ENCODE data around the gene TSPAN32. TPM values are rescaled to one million over a fixed set of nuclear protein-coding genes. Genes with fewer than 3 reads are reported as not detected.

TSPAN32 gene
- total RNA-seq, 1 experiment from 2014 or later: not detected

GRCh38 chr11:2275334-2276279, 26.2 kb upstream of the TSPAN32 start:
- no peak for DNase-seq (ENCODE audit: low spot score)
- BruUV-seq (replicated peaks): no TSS peak
- Histone ChIP-seq H3K4me3 (ENCODE audit: low read depth, low read length, poor library complexity, severe bottlenecking) (no peak overlapping the region), H3K27me3 (replicated peaks; ENCODE audit: insufficient read depth, low read depth, low read length, poor library complexity) (peaks cover 69% of the 10 kb centered on the region), H3K4me1 (ENCODE audit: insufficient read depth, low read length, poor library complexity, severe bottlenecking) (no peaks in the 10 kb centered on the region), H3K9me3 (ENCODE audit: low read depth, low read length, poor library complexity, severe bottlenecking) (no peaks in the 10 kb centered on the region), H3K27ac (ENCODE audit: low read depth, low read length, poor library complexity, severe bottlenecking) (no peak overlapping the region), H3K36me3 (ENCODE audit: insufficient read depth, low read length, poor library complexity, severe bottlenecking) (no peaks in the 10 kb centered on the region)
- TF ChIP-seq CTCF (conservative IDR thresholded peaks at IDR 0.05; ENCODE audit: low read depth, low read length) (no peak), EZH2 (IDR thresholded peaks at IDR 0.05; ENCODE audit: borderline replicate concordance, low read depth, low read length, poor library complexity, severe bottlenecking) (no peak)
- CTCF ChIA-PET: no interaction called here
- intact Hi-C loops (cut with micrococcal nuclease; ENCODE audit: unreplicated experiment): no loop called here
- POLR2A ChIA-PET (ENCODE audit: low non-redundant PET): no interaction called here

- ChIA-PET POLR2A (ENCODE audit: low non-redundant PET) (no interaction called here), CTCF (no interaction called here)
- BruUV-seq (replicated peaks): no TSS peak
- intact Hi-C loops (cut with micrococcal nuclease; ENCODE audit: unreplicated experiment): no loop called here
- H3K27ac ChIP-seq (ENCODE audit: low read depth, low read length, poor library complexity, severe bottlenecking): no peak overlapping the region
- H3K9me3 ChIP-seq (ENCODE audit: low read depth, low read length, poor library complexity, severe bottlenecking): no peaks in the 10 kb centered on the region
- no peak for TF ChIP-seq EZH2 (IDR thresholded peaks at IDR 0.05; ENCODE audit: borderline replicate concordance, low read depth, low read length, poor library complexity, severe bottlenecking)
- no peak for TF ChIP-seq CTCF (conservative IDR thresholded peaks at IDR 0.05; ENCODE audit: low read depth, low read length)
- H3K27me3 ChIP-seq (replicated peaks; ENCODE audit: insufficient read depth, low read depth, low read length, poor library complexity): peaks cover 61% of the 10 kb centered on the region
- no peaks in the 10 kb centered on the region for H3K4me1 ChIP-seq (ENCODE audit: insufficient read depth, low read length, poor library complexity, severe bottlenecking)
- no peak overlapping the region for H3K4me3 ChIP-seq (ENCODE audit: low read depth, low read length, poor library complexity, severe bottlenecking)
- DNase-seq (ENCODE audit: low spot score): no peak
- H3K36me3 ChIP-seq (ENCODE audit: insufficient read depth, low read length, poor library complexity, severe bottlenecking): no peaks in the 10 kb centered on the region
Observed at GRCh38 chr11:2276280-2277007, 25.4 kb upstream of the TSPAN32 start.

GRCh38 chr11:2277008-2277346, 24.8 kb upstream of the TSPAN32 start:
- H3K36me3 ChIP-seq (ENCODE audit: insufficient read depth, low read length, poor library complexity, severe bottlenecking): no peaks in the 10 kb centered on the region
- no peaks in the 10 kb centered on the region for H3K9me3 ChIP-seq (ENCODE audit: low read depth, low read length, poor library complexity, severe bottlenecking)
- H3K27me3 ChIP-seq (replicated peaks; ENCODE audit: insufficient read depth, low read depth, low read length, poor library complexity): peaks cover 61% of the 10 kb centered on the region
- H3K27ac ChIP-seq (ENCODE audit: low read depth, low read length, poor library complexity, severe bottlenecking): no peak overlapping the region
- intact Hi-C loops (cut with micrococcal nuclease; ENCODE audit: unreplicated experiment): no loop called here
- TF ChIP-seq EZH2 (IDR thresholded peaks at IDR 0.05; ENCODE audit: borderline replicate concordance, low read depth, low read length, poor library complexity, severe bottlenecking) (no peak), CTCF (conservative IDR thresholded peaks at IDR 0.05; ENCODE audit: low read depth, low read length) (no peak)
- CTCF ChIA-PET: no interaction called here
- H3K4me3 ChIP-seq (ENCODE audit: low read depth, low read length, poor library complexity, severe bottlenecking): no peak overlapping the region
- no peak for DNase-seq (ENCODE audit: low spot score)
- H3K4me1 ChIP-seq (ENCODE audit: insufficient read depth, low read length, poor library complexity, severe bottlenecking): no peaks in the 10 kb centered on the region
- POLR2A ChIA-PET (ENCODE audit: low non-redundant PET): no interaction called here
- no TSS peak for BruUV-seq (replicated peaks)

All from A673 (cell line).